ENCODE measurements around the gene CDH13. TPM values are rescaled to one million over a fixed set of nuclear protein-coding genes. Genes with fewer than 3 reads are reported as not detected.

Gene CDH13
- total and polyA plus RNA-seq, 10 of the 15 experiments (the other 5 are each of a cell fraction or from before 2014, with no cell fraction given): under 0.01 to 0.05 TPM; not detected in 8

DNA sequence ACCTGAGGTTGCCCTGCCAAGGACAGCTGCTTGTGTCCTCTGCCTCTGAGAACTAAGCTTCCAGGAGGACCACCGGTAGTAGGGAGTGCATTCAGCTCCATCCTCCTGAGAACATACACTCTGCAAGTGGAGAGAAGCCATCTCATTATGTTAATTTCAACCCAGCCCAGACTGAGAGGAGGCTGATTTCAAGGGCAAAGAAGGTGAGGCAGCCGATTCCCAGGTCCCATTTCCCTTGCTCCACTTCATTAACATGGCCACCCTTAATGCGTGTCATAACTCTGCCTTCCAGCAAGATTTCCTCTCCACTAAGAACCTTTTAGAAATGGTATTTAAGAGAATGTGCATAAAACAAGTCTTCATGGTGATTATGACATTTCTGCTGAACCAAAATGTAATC lies 72.5 kb downstream of the CDH13 start:
- intact Hi-C loops (cut with micrococcal nuclease; ENCODE audit: unreplicated experiment): no loop called here
- Histone ChIP-seq H3K4me2 (ENCODE audit: control insufficient read depth, insufficient read depth) (no peak overlapping the region), H3K27ac (ENCODE audit: control insufficient read depth, insufficient read depth) (no peak overlapping the region), H3K9ac (ENCODE audit: control insufficient read depth, insufficient read depth, low read length) (no peak overlapping the region), H4K20me1 (ENCODE audit: control insufficient read depth, insufficient read depth) (no peaks in the 10 kb centered on the region), H2AFZ (ENCODE audit: control insufficient read depth, low read depth, low read length) (no peak overlapping the region), H3K4me3 (no peak overlapping the region), H3K36me3 (ENCODE audit: control insufficient read depth in 2 of 2, insufficient read depth in 2 of 2, low read length in 1 of 2) (no peaks in the 10 kb centered on the region), H3K4me1 (ENCODE audit: control insufficient read depth, insufficient read depth, low read length) (0 out of 2 replicates have a peak, but pooled peaks cover 3% of the 10 kb centered on the region), H3K79me2 (ENCODE audit: control insufficient read depth, insufficient read depth, low read length) (no peaks in the 10 kb centered on the region), H3K9me3 (replicated peaks; ENCODE audit: control insufficient read depth, insufficient read depth, low read length) (no peaks in the 10 kb centered on the region), H3K27me3 (replicated peaks in 1 of 2; ENCODE audit: control insufficient read depth in 2 of 2, insufficient read depth in 2 of 2, low read length in 1 of 2) (peaks cover 0 to 2% of the 10 kb centered on the region in 2 experiments; a peak in 1 of 4 replicates)
- CTCF ChIA-PET: interaction anchor here (0.7 kb wide), 1 partner anchor 59 kb away, joined by 3 read pairs; no protein-coding TSS in a partner anchor
- BruUV-seq (replicated peaks): no TSS peak
- POLR2A ChIA-PET: no interaction called here
- SMC1A ChIA-PET (ENCODE audit: uncharacterized antibody, unreplicated experiment): interaction anchor here (0.6 to 1.3 kb wide), 2 partner anchors 58 to 59 kb away, joined by 3 read pairs; no protein-coding TSS in a partner anchor
- RAD21 ChIA-PET (ENCODE audit: unreplicated experiment): no interaction called here
- TF ChIP-seq ZNF207 (IDR thresholded peaks at IDR 0.05; ENCODE audit: borderline replicate concordance) (no peak), FOXK2 (IDR thresholded peaks at IDR 0.05) (no peak)
- TF ChIP-seq, protein P1, sequence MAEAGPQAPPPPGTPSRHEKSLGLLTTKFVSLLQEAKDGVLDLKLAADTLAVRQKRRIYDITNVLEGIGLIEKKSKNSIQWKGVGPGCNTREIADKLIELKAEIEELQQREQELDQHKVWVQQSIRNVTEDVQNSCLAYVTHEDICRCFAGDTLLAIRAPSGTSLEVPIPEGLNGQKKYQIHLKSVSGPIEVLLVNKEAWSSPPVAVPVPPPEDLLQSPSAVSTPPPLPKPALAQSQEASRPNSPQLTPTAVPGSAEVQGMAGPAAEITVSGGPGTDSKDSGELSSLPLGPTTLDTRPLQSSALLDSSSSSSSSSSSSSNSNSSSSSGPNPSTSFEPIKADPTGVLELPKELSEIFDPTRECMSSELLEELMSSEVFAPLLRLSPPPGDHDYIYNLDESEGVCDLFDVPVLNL (IDR thresholded peaks at IDR 0.05; ENCODE audit: low read depth, low read length): no peak
- FAIRE-seq (no peak), ATAC-seq (no peak), DNase-seq (ENCODE audit: low read depth, low spot score) (no peak)
- WGBS (ENCODE audit: insufficient coverage, insufficient replicate concordance, low lambda C conversion rate, missing lambda C conversion rate): 62% methylated on average over 3 of the region's 3 CpGs
- in situ Hi-C loops (cut with MboI): no loop called here

DNA sequence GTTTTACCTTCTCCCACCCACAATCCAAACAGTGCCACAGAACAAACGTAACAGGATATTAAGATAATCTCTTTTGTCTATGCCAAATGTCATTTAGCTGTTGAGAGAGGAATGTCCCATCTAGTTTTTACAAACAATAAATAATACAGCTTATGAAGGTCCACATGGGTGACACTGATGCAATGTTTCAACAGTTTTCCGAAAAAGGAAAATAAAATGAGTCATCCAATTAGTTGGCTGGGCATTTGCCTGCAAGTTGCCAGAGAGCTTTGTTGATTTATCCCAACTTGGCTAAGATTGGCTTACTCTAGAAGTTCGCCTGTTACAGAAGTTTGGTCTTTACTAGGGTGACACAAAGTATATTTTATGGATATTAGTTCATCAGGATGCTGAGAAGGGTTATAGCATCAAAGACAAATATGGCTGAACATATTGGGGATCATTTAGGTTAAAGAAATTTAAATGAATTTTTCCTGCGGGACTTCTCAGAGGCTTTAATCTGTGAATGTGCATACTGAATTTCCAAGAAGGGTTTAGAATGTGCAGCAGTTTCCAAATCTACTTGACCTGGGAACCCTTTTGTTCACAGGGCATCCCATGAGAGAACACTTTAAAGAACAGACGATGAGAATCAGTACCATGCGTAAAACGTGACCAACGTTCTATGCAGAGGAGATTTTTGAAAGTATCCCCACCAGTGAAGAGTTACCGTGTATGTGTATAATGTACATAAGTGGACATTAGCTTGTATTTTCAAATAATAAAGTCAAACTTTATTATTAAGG lies 73.1 kb downstream of the CDH13 start:
- 43% methylated on average over 9 of the region's 9 CpGs for WGBS (ENCODE audit: insufficient coverage, insufficient replicate concordance, low lambda C conversion rate, missing lambda C conversion rate)
- TF ChIP-seq SRF (IDR thresholded peaks at IDR 0.05; ENCODE audit: low read depth in 2 of 2, low read length in 2 of 2): no peak
- in situ Hi-C loops (cut with MboI): no loop called here
- Histone ChIP-seq H3K9ac (ENCODE audit: control insufficient read depth, insufficient read depth, low read length) (no peak overlapping the region), H3K4me1 (ENCODE audit: control insufficient read depth, insufficient read depth, low read length) (0 out of 2 replicates have a peak, but pooled peaks cover 3% of the 10 kb centered on the region), H3K36me3 (ENCODE audit: control insufficient read depth in 2 of 2, insufficient read depth in 2 of 2, low read length in 1 of 2) (no peaks in the 10 kb centered on the region), H2AFZ (ENCODE audit: control insufficient read depth, low read depth, low read length) (no peak overlapping the region), H3K4me2 (ENCODE audit: control insufficient read depth, insufficient read depth) (no peak overlapping the region), H4K20me1 (ENCODE audit: control insufficient read depth, insufficient read depth) (no peaks in the 10 kb centered on the region), H3K4me3 (no peak overlapping the region), H3K27ac (ENCODE audit: control insufficient read depth, insufficient read depth) (no peak overlapping the region), H3K27me3 (replicated peaks in 1 of 2; ENCODE audit: control insufficient read depth in 2 of 2, insufficient read depth in 2 of 2, low read length in 1 of 2) (peaks cover 0 to 2% of the 10 kb centered on the region in 2 experiments; a peak in 1 of 4 replicates), H3K79me2 (ENCODE audit: control insufficient read depth, insufficient read depth, low read length) (no peaks in the 10 kb centered on the region), H3K9me3 (replicated peaks; ENCODE audit: control insufficient read depth, insufficient read depth, low read length) (no peaks in the 10 kb centered on the region)
- POLR2A ChIA-PET: no interaction called here
- no TSS peak for BruUV-seq (replicated peaks)
- SMC1A ChIA-PET (ENCODE audit: uncharacterized antibody, unreplicated experiment): interaction anchor here (0.6 to 1.3 kb wide), 2 partner anchors 58 to 59 kb away, joined by 3 read pairs; no protein-coding TSS in a partner anchor
- intact Hi-C loops (cut with micrococcal nuclease; ENCODE audit: unreplicated experiment): no loop called here
- FAIRE-seq: no peak
- DNase-seq (ENCODE audit: low read depth, low spot score): no peak
- no peak for ATAC-seq
- RAD21 ChIA-PET (ENCODE audit: unreplicated experiment): no interaction called here
- CTCF ChIA-PET: interaction anchor here (0.7 kb wide), 1 partner anchor 60 kb away, joined by 3 read pairs; no protein-coding TSS in a partner anchor
